GM12892 (cell line): Measurements from ENCODE around the gene HYDIN.
"Not testable (repeated sequence)": the region's sequence is repeated elsewhere in the genome, so short reads cannot be mapped to it uniquely, and the experiment has no call there.

Experiments
- POLR2A ChIP-seq: IDR thresholded peaks from 2 replicates; pipeline ENCODE4 v1.6.1; 2011; ENCODE audit warnings: low read depth, low read length, control low read depth
- POLR2AphosphoS5 ChIP-seq: IDR thresholded peaks from 2 replicates; pipeline ENCODE4 v1.6.1; 2011; ENCODE audit warnings: low read depth, low read length, control low read depth

DNA sequence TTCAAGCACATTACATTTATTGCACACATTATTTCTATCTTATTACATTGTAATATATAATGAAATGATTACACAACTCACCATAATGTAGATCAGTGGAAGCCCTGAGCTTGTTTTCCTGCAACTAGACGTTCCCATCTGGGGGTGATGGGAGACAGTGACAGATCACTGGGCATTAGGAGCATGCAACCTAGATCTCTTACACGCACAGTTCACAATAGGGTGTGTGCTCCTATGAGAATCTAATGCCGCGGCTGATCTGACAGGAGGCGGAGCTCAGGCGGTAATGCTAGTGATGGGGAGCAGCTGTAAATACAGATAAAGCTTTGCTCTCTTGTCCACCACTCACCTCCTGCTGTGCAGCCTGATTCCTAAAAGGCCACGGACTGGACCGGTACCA, 69.5 kb downstream of the HYDIN start:
- not testable (repeated sequence) for TF ChIP-seq POLR2A, POLR2AphosphoS5
